Measurements from ENCODE around the gene STARD4.

STARD4 gene

GRCh38 chr5:111469293-111469896, 42.9 kb downstream of the STARD4 start:
- FAIRE-seq = no peak

GRCh38 chr5:111463311-111463710, 49.0 kb downstream of the STARD4 start:
- FAIRE-seq = no peak

- no peak for FAIRE-seq
Observed at GRCh38 chr5:111461934-111462333, 50.4 kb downstream of the STARD4 start.

GRCh38 chr5:111461255-111461671, 51.1 kb downstream of the STARD4 start:
- no peak for FAIRE-seq

GRCh38 chr5:111454776-111455175, 57.6 kb downstream of the STARD4 start:
- FAIRE-seq = no peak

- FAIRE-seq = no peak
Observed at GRCh38 chr5:111454198-111454622, 58.1 kb downstream of the STARD4 start.

- FAIRE-seq = no peak
Observed at GRCh38 chr5:111453747-111454146, 58.6 kb downstream of the STARD4 start.

- FAIRE-seq = no peak
Observed at GRCh38 chr5:111453295-111453694, 59.0 kb downstream of the STARD4 start.

GRCh38 chr5:111447822-111448221, 64.5 kb downstream of the STARD4 start:
- no peak for FAIRE-seq

GRCh38 chr5:111447099-111447498, 65.2 kb downstream of the STARD4 start:
- FAIRE-seq = no peak
